Left lung (tissue), 10 donors: ENCODE results near the gene EPHB6. TPM values are rescaled to one million over a fixed set of nuclear protein-coding genes. Genes with fewer than 3 reads are reported as not detected.

Experiments used
- ATAC-seq: fragments of 200-7000 bp; cut with Tn5 transposase; one replicate; pipeline ENCODE4 v1.9.1; 2020; ENCODE audit warnings: moderate library complexity
- DNase-seq, 4 donors: peaks; one replicate each; pipeline ENCODE4 v3.0.0-alpha.2; 2013 to 2020
- H3K27ac ChIP-seq, 2 donors: fragments of 200-600 bp; sonication (generic) in 1 of 2; one replicate each; pipeline versions ENCODE4 v1.5.0 to v1.8.0; 2020 to 2021
- H3K27me3 ChIP-seq, 2 donors: fragments of 200-600 bp; sonication (generic) in 1 of 2; one replicate each; pipeline versions ENCODE4 v1.5.0 to v1.8.0; 2020 to 2021
- H3K36me3 ChIP-seq, 2 donors: fragments of 200-600 bp; sonication (generic) in 1 of 2; one replicate each; pipeline versions ENCODE4 v1.5.0 to v1.8.0; 2020 to 2021
- H3K4me1 ChIP-seq, 2 donors: fragments of 200-600 bp; one replicate each; pipeline ENCODE4 v1.8.0; 2021
- H3K4me3 ChIP-seq, 2 donors: fragments of 200-600 bp; sonication (generic) in 1 of 2; one replicate each; pipeline versions ENCODE4 v1.5.0 to v1.8.0; 2020 to 2021; ENCODE audit warnings: mild to moderate bottlenecking in 1 of 2
- H3K9me3 ChIP-seq, 2 donors: fragments of 200-600 bp; sonication (generic) in 1 of 2; one replicate each; pipeline versions ENCODE4 v1.5.0 to v1.8.0; 2020 to 2021
- CTCF ChIP-seq, 2 donors: fragments of 200-600 bp; sonication (generic) in 1 of 2; IDR thresholded peaks; one replicate each; pipeline versions ENCODE4 v1.5.0 to v1.8.0; 2021; ENCODE audit warnings: antibody characterized with exemption in 2 of 2
- intact Hi-C, 2 donors: fragments of 100-400 bp; cut with DNase I; formaldehyde crosslinking; loops; one replicate each; pipeline versions ENCODE4 v1.11.2 to v1.14.2; 2022
- polyA plus RNA-seq, 6 donors: library from polyadenylated mRNA; unstranded; fragments of 120-200 nt; gene quantifications; one replicate each; pipeline ENCODE4 v1.2.1, GENCODE V29; 2013; ENCODE audit not compliant: insufficient read length in 6 of 6
- total RNA-seq, 2 donors: library from RNA; stranded (reverse); fragmentation: NEBNext Ultra II Directional; extraction: Animal tissue kit (Norgen Biotek cat#: 25700); gene quantifications; one replicate each; pipeline ENCODE4 v1.2.1, GENCODE V29; 2021
- donor health status: DM: no; HTN: yes; CAD: no.
- donor health status: DM: no; HTN: no; CAD: no.

The EPHB6 gene
- total and polyA plus RNA-seq, 8 donors, result 6.5 to 42.8 (median 27.6) TPM

GRCh38 chr7:142833174-142834048 lies 21.5 kb upstream of the EPHB6 start:
- Histone ChIP-seq H3K36me3 (no peaks in the 10 kb centered on the region), H3K4me3 (no peak overlapping the region), H3K4me1 (no peaks in the 10 kb centered on the region), H3K27ac (no peak overlapping the region), H3K9me3 (no peaks in the 10 kb centered on the region), H3K27me3 (no peaks in the 10 kb centered on the region)
- DNase-seq (no peak), ATAC-seq (no peak)
- no peak for TF ChIP-seq CTCF (IDR thresholded peaks at IDR 0.05)
- intact Hi-C loops, result no loop called here

GRCh38 chr7:142835487-142835886 lies 19.4 kb upstream of the EPHB6 start:
- Histone ChIP-seq H3K4me3 (no peak overlapping the region), H3K4me1 (no peaks in the 10 kb centered on the region), H3K27me3 (no peaks in the 10 kb centered on the region), H3K27ac (no peak overlapping the region), H3K9me3 (no peaks in the 10 kb centered on the region), H3K36me3 (no peaks in the 10 kb centered on the region)
- no peak for ATAC-seq
- no peak for TF ChIP-seq CTCF (IDR thresholded peaks at IDR 0.05)
- no peak for DNase-seq
- intact Hi-C loops, result no loop called here

GRCh38 chr7:142836426-142836825 lies 18.4 kb upstream of the EPHB6 start:
- H3K9me3 ChIP-seq, result no peaks in the 10 kb centered on the region
- intact Hi-C loops, result no loop called here
- no peak for DNase-seq
- H3K27ac ChIP-seq, result no peak overlapping the region
- no peak for TF ChIP-seq CTCF (IDR thresholded peaks at IDR 0.05)
- no peaks in the 10 kb centered on the region for H3K4me1 ChIP-seq
- no peak for ATAC-seq
- no peak overlapping the region for H3K4me3 ChIP-seq
- no peaks in the 10 kb centered on the region for H3K27me3 ChIP-seq
- no peaks in the 10 kb centered on the region for H3K36me3 ChIP-seq

- TF ChIP-seq CTCF (IDR thresholded peaks at IDR 0.05), result no peak
These were observed 16.2 kb upstream of the EPHB6 start for GRCh38 chr7:142838461-142839213.

GRCh38 chr7:142842251-142842766 lies 12.6 kb upstream of the EPHB6 start:
- Histone ChIP-seq H3K36me3 (no peaks in the 10 kb centered on the region), H3K4me1 (no peaks in the 10 kb centered on the region), H3K27ac (no peak overlapping the region), H3K9me3 (no peaks in the 10 kb centered on the region), H3K4me3 (no peak overlapping the region), H3K27me3 (no peaks in the 10 kb centered on the region)
- TF ChIP-seq CTCF (IDR thresholded peaks at IDR 0.05), result no peak
- intact Hi-C loops, result no loop called here
- ATAC-seq, result no peak
- no peak for DNase-seq

More at GRCh38 chr7:142838461-142839213, 16.2 kb upstream of the EPHB6 start:
- intact Hi-C loops, result no loop called here
- DNase-seq (no peak), ATAC-seq (no peak)
- H3K36me3 ChIP-seq, result no peaks in the 10 kb centered on the region
- no peaks in the 10 kb centered on the region for H3K4me1 ChIP-seq
- H3K9me3 ChIP-seq, result no peaks in the 10 kb centered on the region
- no peak overlapping the region for H3K27ac ChIP-seq
- H3K4me3 ChIP-seq, result no peak overlapping the region
- H3K27me3 ChIP-seq, result no peaks in the 10 kb centered on the region
